ENCODE data around the gene CPLANE1.

DNA sequence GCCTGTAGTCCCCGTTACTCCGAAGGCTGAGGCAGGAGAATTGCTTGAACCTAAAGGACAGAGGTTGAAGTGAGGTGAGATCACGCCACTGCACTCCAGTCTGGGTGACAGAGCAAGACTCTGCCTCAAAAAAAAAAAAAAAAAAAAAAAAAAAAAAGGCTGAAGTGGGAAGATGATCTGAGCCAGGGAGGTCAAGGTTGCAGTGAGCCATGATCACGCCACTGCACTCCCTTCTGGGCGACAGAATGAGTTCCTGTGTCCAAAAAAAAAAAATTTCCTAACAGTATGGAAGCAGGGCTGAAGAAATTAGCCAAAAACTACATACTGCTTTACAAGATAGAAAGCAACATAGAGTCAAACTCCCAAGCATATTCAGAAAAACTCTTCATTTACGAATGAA is 132.8 kb downstream of the CPLANE1 start:
- no peak for TF ChIP-seq POLR2A (IDR thresholded peaks at IDR 0.05)
- TF ChIP-seq CTCF (IDR thresholded peaks at IDR 0.05), result no peak

Measured in body of pancreas (tissue), 4 donors.